Fibroblast of mammary gland (primary cell): ENCODE results near the gene TMEM163.

Experiments used
- DNase-seq: peaks from one replicate; pipeline ENCODE4 v3.0.0-alpha.2; 2010; ENCODE audit warnings: low read depth
- H3K4me3 ChIP-seq: 2 replicates; pipeline ENCODE4 v1.5.1; 2011; ENCODE audit warnings: low read depth, mild to moderate bottlenecking, low read length, moderate library complexity; ENCODE audit not compliant: control insufficient read depth
- CTCF ChIP-seq: conservative IDR thresholded peaks from 2 replicates; pipeline ENCODE4 v1.5.1; 2011; ENCODE audit warnings: low read depth, low read length, inconsistent platforms; ENCODE audit not compliant: control insufficient read depth, insufficient read depth

The TMEM163 gene

GRCh38 chr2:134576478-134576877 is 142.3 kb downstream of the TMEM163 start:
- TF ChIP-seq CTCF, result no peak
- no peak for DNase-seq
- no peak overlapping the region for H3K4me3 ChIP-seq

- no peak for TF ChIP-seq CTCF
- no peak overlapping the region for H3K4me3 ChIP-seq
- no peak for DNase-seq
Measured at GRCh38 chr2:134575888-134576287, 142.9 kb downstream of the TMEM163 start.

- no peak for DNase-seq
- TF ChIP-seq CTCF, result no peak
Measured at GRCh38 chr2:134574611-134575330, 144.0 kb downstream of the TMEM163 start.

GRCh38 chr2:134573724-134574123 is 145.1 kb downstream of the TMEM163 start:
- no peak overlapping the region for H3K4me3 ChIP-seq
- TF ChIP-seq CTCF, result no peak

More at GRCh38 chr2:134574611-134575330, 144.0 kb downstream of the TMEM163 start:
- no peak overlapping the region for H3K4me3 ChIP-seq

GRCh38 chr2:134573085-134573370 is 145.8 kb downstream of the TMEM163 start:
- no peak for TF ChIP-seq CTCF

More at GRCh38 chr2:134573724-134574123, 145.1 kb downstream of the TMEM163 start:
- no peak for DNase-seq

GRCh38 chr2:134572314-134573084 is 146.3 kb downstream of the TMEM163 start:
- H3K4me3 ChIP-seq, result no peak overlapping the region
- no peak for TF ChIP-seq CTCF
- DNase-seq, result no peak

More at GRCh38 chr2:134573085-134573370, 145.8 kb downstream of the TMEM163 start:
- H3K4me3 ChIP-seq, result no peak overlapping the region
- no peak for DNase-seq
